ENCODE data around the gene DNAJB1. TPM values are rescaled to one million over a fixed set of nuclear protein-coding genes. Genes with fewer than 3 reads are reported as not detected.

DNAJB1 gene
- total RNA-seq, 1 experiment from 2014 or later = 122 TPM

DNA sequence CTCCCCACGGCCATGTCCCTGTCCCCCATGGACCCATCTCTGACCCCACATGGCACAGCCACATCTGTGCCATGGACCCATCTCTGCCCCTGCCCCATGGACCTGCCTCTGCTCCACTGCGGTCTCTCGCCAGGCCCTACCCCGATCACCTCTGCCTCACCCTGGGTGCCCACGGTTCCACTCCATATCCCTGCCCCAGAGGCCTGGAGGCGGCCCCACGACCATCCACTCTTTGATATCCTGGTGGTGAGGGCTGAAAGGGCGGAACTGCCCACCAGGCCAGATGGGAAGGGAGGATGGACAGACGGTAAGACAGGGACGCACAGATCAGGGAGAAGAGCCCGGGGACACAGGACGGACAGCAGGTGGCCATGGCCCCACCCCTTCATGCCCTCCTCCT lies 43.4 kb downstream of the DNAJB1 start:
- no peak overlapping the region for H3K4me3 ChIP-seq (ENCODE audit: low read depth, low read length, poor library complexity, severe bottlenecking)
- POLR2A ChIA-PET (ENCODE audit: low non-redundant PET) = no interaction called here
- peaks cover 37% of the 10 kb centered on the region for H3K4me1 ChIP-seq (ENCODE audit: insufficient read depth, low read length, poor library complexity, severe bottlenecking)
- H3K27ac ChIP-seq (ENCODE audit: low read depth, low read length, poor library complexity, severe bottlenecking) = no peak overlapping the region
- no TSS peak for BruUV-seq (replicated peaks)
- CTCF ChIA-PET = interaction anchor here (0.6 kb wide), 1 partner anchor 64 kb away, joined by 3 read pairs; no protein-coding TSS in a partner anchor
- intact Hi-C loops (cut with micrococcal nuclease; ENCODE audit: unreplicated experiment) = loop anchor here (5.0 kb wide), 1 partner anchor 113 kb away; no protein-coding TSS in a partner anchor
- peaks cover 12% of the 10 kb centered on the region for H3K36me3 ChIP-seq (ENCODE audit: insufficient read depth, low read length, poor library complexity, severe bottlenecking)
- no peaks in the 10 kb centered on the region for H3K9me3 ChIP-seq (ENCODE audit: low read depth, low read length, poor library complexity, severe bottlenecking)
- no peaks in the 10 kb centered on the region for H3K27me3 ChIP-seq (replicated peaks; ENCODE audit: insufficient read depth, low read depth, low read length, poor library complexity)
- TF ChIP-seq EZH2 (IDR thresholded peaks at IDR 0.05; ENCODE audit: borderline replicate concordance, low read depth, low read length, poor library complexity, severe bottlenecking) = no peak
- TF ChIP-seq CTCF (conservative IDR thresholded peaks at IDR 0.05; ENCODE audit: low read depth, low read length) = no peak
- DNase-seq (ENCODE audit: low spot score) = no peak

DNA sequence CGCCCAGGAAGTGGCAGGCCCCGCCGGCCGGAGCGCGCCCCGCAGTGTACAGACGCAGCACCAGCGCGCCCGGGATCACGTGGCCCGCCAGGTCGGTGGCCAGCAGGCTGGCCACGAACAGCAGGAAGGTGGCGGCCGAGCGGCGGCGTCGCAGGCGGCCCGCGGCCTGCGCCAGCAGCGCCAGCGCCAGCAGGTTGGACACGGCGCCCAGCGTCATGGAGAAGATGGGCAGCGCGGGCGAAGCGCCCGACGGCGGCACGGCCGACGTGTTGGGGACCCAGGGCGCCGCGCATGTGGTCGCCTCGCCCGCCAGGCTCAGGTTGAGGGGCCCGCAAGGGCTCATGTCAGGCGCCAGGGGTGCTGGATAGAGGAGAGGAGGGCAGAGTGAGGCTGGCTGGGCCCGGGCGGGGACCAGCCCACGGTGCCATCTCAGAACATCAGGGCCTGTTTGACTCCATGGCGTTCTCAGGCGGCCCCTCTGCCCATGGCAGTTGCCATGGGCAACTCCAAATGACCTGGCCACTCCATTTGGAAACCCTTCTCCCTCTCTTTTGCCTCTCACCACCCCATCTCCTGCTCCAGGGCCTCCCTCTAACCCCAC lies 44.1 kb downstream of the DNAJB1 start:
- POLR2A ChIA-PET (ENCODE audit: low non-redundant PET) = no interaction called here
- no TSS peak for BruUV-seq (replicated peaks)
- Histone ChIP-seq H3K36me3 (ENCODE audit: insufficient read depth, low read length, poor library complexity, severe bottlenecking) (peaks cover 12% of the 10 kb centered on the region), H3K4me3 (ENCODE audit: low read depth, low read length, poor library complexity, severe bottlenecking) (no peak overlapping the region), H3K9me3 (ENCODE audit: low read depth, low read length, poor library complexity, severe bottlenecking) (no peaks in the 10 kb centered on the region), H3K4me1 (ENCODE audit: insufficient read depth, low read length, poor library complexity, severe bottlenecking) (peaks cover 37% of the 10 kb centered on the region), H3K27me3 (replicated peaks; ENCODE audit: insufficient read depth, low read depth, low read length, poor library complexity) (no peaks in the 10 kb centered on the region), H3K27ac (ENCODE audit: low read depth, low read length, poor library complexity, severe bottlenecking) (no peak overlapping the region)
- intact Hi-C loops (cut with micrococcal nuclease; ENCODE audit: unreplicated experiment) = no loop called here
- CTCF ChIA-PET = no interaction called here
- no peak for DNase-seq (ENCODE audit: low spot score)
- no peak for TF ChIP-seq EZH2 (IDR thresholded peaks at IDR 0.05; ENCODE audit: borderline replicate concordance, low read depth, low read length, poor library complexity, severe bottlenecking)
- no peak for TF ChIP-seq CTCF (conservative IDR thresholded peaks at IDR 0.05; ENCODE audit: low read depth, low read length)

DNA sequence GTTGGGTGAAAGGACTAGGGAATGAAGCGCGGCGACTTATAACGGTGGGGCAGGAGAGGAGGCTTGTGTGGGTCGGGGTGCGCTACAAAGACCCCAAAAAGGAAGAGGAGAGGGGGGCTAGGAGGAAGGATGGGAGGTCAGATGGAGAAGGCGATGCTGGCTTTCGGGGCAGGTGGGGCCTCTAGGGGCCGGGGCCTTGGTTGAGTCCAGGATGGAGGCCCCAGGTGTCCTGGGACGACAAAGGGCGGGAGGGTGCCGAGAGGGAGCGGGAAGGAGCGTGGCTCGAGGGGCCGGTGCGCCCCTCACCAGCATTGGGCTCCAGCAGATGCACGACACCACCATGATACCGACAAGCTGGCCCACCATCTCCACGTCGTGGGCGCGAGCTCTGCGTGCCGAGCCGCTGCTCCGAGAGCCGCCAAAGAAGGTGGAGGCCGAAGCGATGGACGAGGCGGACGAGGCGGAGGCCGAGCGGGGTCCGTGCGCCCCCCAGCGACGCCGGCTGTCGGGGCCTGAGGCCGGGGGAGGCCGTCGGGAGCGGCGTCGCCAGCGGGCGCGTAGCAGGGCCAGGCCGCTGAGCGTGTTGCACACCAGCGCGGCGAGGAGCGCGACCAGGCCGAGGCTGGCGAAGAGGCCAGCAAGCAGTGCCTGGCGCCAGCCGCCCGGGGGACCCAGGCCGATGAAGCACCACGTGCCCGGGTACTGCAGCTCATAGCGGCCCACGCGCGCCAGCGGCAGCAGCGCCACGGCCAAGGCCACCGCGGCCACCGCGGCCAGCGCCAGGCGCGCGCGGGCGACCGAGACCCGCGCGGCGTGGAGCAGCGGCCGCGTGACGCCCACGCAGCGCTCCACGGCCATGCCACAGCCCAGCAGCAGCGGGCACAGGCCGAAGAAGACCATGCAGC lies 44.9 kb downstream of the DNAJB1 start:
- Histone ChIP-seq H3K36me3 (ENCODE audit: insufficient read depth, low read length, poor library complexity, severe bottlenecking) (peaks cover 7% of the 10 kb centered on the region), H3K9me3 (ENCODE audit: low read depth, low read length, poor library complexity, severe bottlenecking) (no peaks in the 10 kb centered on the region), H3K4me3 (ENCODE audit: low read depth, low read length, poor library complexity, severe bottlenecking) (no peak overlapping the region), H3K27ac (ENCODE audit: low read depth, low read length, poor library complexity, severe bottlenecking) (no peak overlapping the region), H3K4me1 (ENCODE audit: insufficient read depth, low read length, poor library complexity, severe bottlenecking) (peaks cover 37% of the 10 kb centered on the region), H3K27me3 (replicated peaks; ENCODE audit: insufficient read depth, low read depth, low read length, poor library complexity) (no peaks in the 10 kb centered on the region)
- POLR2A ChIA-PET (ENCODE audit: low non-redundant PET) = no interaction called here
- TF ChIP-seq EZH2 (IDR thresholded peaks at IDR 0.05; ENCODE audit: borderline replicate concordance, low read depth, low read length, poor library complexity, severe bottlenecking) (no peak), CTCF (conservative IDR thresholded peaks at IDR 0.05; ENCODE audit: low read depth, low read length) (no peak)
- intact Hi-C loops (cut with micrococcal nuclease; ENCODE audit: unreplicated experiment) = no loop called here
- CTCF ChIA-PET = interaction anchor here (0.5 to 1.4 kb wide), 5 partner anchors 7 to 1639 kb away, joined by 3 to 12 read pairs (median 5); partner anchors contain the start of gene ASF1B
- no TSS peak for BruUV-seq (replicated peaks)
- no peak for DNase-seq (ENCODE audit: low spot score)

Measured in A673 (cell line).